Measurements from ENCODE around the gene ZNF33B.
"Not testable (repeated sequence)": the region's sequence is repeated elsewhere in the genome, so short reads cannot be mapped to it uniquely, and the experiment has no call there.

Gene ZNF33B

DNA sequence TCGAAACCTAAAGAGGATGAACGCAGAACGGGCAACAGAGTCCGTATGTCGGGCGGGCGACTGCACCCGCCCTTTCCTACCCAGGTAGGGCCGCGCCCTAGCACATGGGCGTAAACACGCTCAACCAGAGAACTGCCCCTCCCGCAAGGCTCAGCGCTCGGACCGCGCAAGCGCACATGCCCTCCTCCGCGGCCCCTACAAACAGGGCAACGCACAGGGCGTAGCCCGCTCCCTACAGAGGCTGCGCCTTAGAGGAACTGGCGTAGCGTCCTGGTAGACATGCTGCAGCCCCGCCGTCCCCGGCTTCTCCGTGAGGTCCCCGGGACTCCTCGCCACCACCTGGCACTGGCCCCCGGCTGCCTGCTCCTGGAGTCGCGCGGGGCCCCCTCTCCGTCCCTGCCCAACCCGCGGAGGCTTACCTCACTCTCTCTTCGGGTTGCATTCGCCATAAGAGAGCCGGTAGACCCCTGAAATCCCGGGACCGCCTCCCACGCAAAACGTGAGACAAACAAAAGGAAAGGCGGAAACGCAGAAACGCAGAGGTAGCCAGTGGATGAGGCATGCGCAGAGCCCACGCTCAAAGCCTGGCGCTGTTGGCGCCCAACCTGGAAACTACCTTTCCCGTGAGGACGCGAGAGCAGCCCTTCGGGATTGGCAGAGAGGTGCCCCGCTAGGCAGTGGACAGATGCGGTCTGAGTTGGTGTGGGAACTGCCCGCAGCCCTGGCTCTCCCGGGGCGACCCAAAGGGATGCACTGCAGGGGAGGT lies at the start of gene ZNF33B:
Gene ZNF33B, minus strand, starts transcription at position 516 of the 766 bp plus-strand sequence. CDS start 1,642 bp downstream, outside the sequence.
- TF ChIP-seq, protein P1, sequence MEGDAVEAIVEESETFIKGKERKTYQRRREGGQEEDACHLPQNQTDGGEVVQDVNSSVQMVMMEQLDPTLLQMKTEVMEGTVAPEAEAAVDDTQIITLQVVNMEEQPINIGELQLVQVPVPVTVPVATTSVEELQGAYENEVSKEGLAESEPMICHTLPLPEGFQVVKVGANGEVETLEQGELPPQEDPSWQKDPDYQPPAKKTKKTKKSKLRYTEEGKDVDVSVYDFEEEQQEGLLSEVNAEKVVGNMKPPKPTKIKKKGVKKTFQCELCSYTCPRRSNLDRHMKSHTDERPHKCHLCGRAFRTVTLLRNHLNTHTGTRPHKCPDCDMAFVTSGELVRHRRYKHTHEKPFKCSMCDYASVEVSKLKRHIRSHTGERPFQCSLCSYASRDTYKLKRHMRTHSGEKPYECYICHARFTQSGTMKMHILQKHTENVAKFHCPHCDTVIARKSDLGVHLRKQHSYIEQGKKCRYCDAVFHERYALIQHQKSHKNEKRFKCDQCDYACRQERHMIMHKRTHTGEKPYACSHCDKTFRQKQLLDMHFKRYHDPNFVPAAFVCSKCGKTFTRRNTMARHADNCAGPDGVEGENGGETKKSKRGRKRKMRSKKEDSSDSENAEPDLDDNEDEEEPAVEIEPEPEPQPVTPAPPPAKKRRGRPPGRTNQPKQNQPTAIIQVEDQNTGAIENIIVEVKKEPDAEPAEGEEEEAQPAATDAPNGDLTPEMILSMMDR (IDR thresholded peaks at IDR 0.05): no peak
- Histone ChIP-seq H3K36me3 (peaks cover 0 to 9% (median 0%) of the 10 kb centered on the region in 3 donors), H3K27me3 (no peaks in the 10 kb centered on the region), H3K4me1 (peaks cover 0 to 6% (median 3%) of the 10 kb centered on the region in 4 donors), H3K4me3 (peak within 1 kb of the TSS; percentile 69 to 89), H3K27ac (peak within 1 kb of the TSS; percentile 81 to 92), H3K9me3 (no peaks in the 10 kb centered on the region)
- peak; percentile 89 to 94 for DNase-seq
- intact Hi-C loops (cut with DNase I; ENCODE audit: low total_unique reads): no loop called here

DNA sequence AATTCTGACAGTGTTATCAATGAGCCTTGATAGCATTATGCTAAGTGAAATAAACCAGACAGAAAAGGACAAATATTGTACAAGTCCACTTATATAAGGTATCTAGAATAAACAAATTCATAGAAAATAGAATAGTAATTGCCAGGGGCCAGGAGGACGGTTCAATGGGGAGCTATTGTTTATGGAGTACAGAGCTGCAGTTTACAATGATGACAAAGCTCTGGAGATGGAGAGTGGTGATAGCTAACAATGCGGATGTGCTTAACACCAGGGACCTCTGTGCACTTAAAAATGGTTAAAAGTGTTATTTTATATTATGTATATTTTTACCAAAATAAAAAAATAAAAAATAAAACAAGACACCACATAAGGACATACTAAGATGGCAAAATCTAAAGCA lies 46.1 kb upstream of the ZNF33B start:
- Histone ChIP-seq H3K36me3 (no peaks in the 10 kb centered on the region), H3K27me3 (no peaks in the 10 kb centered on the region), H3K9me3 (no peaks in the 10 kb centered on the region), H3K4me1 (no peaks in the 10 kb centered on the region), H3K27ac (no peak overlapping the region), H3K4me3 (no peak overlapping the region)
- no peak for DNase-seq
- TF ChIP-seq, protein P1 (IDR thresholded peaks at IDR 0.05): no peak
- intact Hi-C loops (cut with DNase I; ENCODE audit: low total_unique reads): no loop called here

DNA sequence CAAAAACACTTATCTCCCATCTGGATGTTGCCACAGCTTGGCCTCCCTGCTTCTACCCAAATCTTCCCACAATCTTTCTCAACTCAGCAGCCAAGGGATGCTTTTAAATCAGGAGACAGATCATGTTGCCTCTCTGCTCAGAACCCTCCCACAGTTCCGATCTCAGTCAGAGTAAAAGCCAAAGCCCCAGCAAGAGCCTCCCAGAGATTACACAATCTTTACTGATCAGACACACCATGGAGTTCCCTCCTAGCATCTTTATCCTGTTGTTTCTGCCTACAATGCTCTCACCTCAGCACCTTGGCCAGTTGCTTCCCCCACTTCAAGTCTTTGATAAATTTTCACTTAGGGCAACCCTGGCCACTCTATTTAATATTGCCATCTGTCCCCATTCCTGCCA lies 41.9 kb upstream of the ZNF33B start:
- intact Hi-C loops (cut with DNase I; ENCODE audit: low total_unique reads): no loop called here
- TF ChIP-seq, protein P1 (IDR thresholded peaks at IDR 0.05): no peak
- Histone ChIP-seq H3K4me1 (no peaks in the 10 kb centered on the region), H3K27ac (no peak overlapping the region), H3K36me3 (no peaks in the 10 kb centered on the region), H3K9me3 (no peaks in the 10 kb centered on the region), H3K4me3 (no peak overlapping the region), H3K27me3 (no peaks in the 10 kb centered on the region)
- no peak for DNase-seq

DNA sequence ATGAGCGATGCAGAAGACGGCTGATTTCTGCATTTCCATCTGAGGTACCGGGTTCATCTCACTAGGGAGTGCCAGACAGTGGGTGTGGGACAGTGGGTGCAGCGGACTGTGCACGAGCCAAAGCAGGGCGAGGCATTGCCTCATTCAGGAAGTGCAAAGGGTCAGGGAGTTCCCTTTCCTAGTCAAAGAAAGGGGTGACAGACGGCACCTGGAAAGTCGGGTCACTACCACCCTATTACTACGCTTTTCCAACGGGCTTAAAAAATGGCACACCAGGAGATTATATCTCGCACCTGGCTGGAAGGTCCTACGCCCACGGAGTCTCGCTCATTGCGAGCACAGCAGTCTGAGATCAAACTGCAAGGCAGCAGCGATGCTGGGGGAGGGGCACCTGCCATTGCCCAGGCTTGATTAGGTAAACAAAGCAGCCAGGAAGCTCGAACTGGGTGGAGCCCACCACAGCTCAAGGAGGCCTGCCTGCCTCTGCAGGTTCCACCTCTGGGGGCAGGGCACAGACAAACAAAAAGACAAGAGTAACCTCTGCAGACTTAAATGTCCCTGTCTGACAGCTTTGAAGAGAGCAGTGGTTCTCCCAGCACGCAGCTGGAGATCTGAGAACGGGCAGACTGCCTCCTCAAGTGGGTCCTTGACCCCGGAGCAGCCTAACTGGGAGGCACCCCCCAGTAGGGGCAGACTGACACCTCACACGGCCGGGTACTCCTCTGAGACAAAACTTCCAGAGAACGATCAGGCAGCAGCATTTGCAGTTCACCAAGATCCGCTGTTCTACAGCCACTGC lies 27.0 kb upstream of the ZNF33B start:
- H3K27me3 ChIP-seq; H3K36me3 ChIP-seq; H3K4me3 ChIP-seq; H3K4me1 ChIP-seq; intact Hi-C loops (cut with DNase I; ENCODE audit: low total_unique reads); H3K27ac ChIP-seq; DNase-seq; H3K9me3 ChIP-seq: not testable (repeated sequence)

DNA sequence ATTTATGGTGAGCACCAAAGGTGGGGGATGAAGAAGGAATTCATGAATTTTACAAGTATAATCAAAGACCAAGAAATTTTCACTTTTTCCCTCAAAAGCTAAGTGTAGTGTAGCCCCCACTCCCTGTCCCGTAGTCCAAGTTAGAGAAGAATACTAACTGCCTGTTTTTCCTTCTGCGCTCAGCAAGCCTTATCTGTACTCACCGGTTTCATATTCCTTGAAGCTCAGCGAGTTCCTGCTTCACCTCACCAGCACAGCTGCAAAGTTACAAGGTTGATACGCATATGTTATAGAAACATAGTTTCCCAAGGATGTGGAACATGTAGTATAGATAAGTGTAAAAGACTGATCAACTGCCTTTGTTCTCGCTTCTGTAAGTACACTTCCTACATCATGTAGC lies 16.0 kb upstream of the ZNF33B start:
- H3K27ac ChIP-seq: no peak overlapping the region
- no peak overlapping the region for H3K4me3 ChIP-seq
- intact Hi-C loops (cut with DNase I; ENCODE audit: low total_unique reads): no loop called here

More for the DNA sequence above, 16.0 kb upstream of the ZNF33B start:
- no peaks in the 10 kb centered on the region for H3K27me3 ChIP-seq
- H3K9me3 ChIP-seq: no peaks in the 10 kb centered on the region
- DNase-seq: no peak
- H3K36me3 ChIP-seq: no peaks in the 10 kb centered on the region
- TF ChIP-seq, protein P1 (IDR thresholded peaks at IDR 0.05): no peak
- no peaks in the 10 kb centered on the region for H3K4me1 ChIP-seq

Data from tibial artery (tissue), 4 donors.